Measurements from ENCODE around the gene PHF20. TPM values are rescaled to one million over a fixed set of nuclear protein-coding genes. Genes with fewer than 3 reads are reported as not detected.

Gene PHF20
- polyA plus RNA-seq, 1 donor, result 23.6 TPM

DNA sequence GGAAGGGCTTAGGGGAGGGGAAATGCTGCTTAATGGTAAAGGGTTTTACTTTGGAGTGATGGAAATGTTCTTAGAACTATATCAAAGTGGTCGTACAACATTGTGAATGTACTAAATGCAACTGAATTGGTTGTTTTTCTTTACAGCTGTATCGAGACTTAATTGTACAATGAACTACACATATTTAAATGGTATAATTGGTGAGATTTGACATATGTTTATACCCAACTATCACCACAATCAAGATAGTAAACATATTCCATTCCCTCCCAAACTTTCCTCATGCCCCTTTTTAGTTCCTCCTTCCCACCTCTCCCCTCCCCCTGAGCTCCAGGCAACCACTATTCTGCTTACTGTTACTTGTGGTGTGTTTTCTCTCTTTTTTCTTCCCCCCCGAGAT lies 138.4 kb downstream of the PHF20 start:
- Histone ChIP-seq H3K4me1 (ENCODE audit: control insufficient read depth, insufficient read depth, low read length) (no peaks in the 10 kb centered on the region), H3K27ac (ENCODE audit: low read length) (no peak overlapping the region), H3K36me3 (ENCODE audit: control insufficient read depth, insufficient read depth, low read length) (peaks cover 37% of the 10 kb centered on the region), H3K4me3 (ENCODE audit: low read length) (no peak overlapping the region), H3K9me3 (ENCODE audit: control insufficient read depth, low read depth, low read length) (no peaks in the 10 kb centered on the region), H3K27me3 (ENCODE audit: control insufficient read depth, insufficient read depth, low read length) (no peaks in the 10 kb centered on the region)
- 100% methylated on average over 2 of the region's 3 CpGs for WGBS (ENCODE audit: insufficient coverage, low lambda C conversion rate)
- DNase-seq, result no peak

DNA sequence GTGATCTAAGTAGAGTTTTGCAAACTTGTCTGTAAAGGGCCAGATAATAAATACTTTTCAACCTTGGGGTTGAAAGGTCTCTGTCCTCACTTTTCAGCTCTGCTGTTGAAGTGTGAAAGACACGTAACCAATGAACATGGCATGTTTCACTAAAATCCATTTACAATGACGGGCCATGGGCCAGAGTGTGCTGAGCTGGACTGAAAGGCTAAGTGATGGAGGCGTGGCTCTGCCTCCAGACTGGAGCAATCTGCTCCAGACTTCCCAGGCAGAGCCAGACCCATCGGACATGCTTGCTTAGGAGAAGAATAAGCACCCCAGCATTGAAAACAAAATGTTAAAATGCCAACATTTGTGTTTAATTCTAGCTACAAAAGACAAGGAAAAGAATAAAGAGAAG lies 141.1 kb downstream of the PHF20 start:
- no CpG with 5 or more reads among the region's 4 CpGs for WGBS (ENCODE audit: insufficient coverage, low lambda C conversion rate)
- no peak overlapping the region for H3K4me3 ChIP-seq (ENCODE audit: low read length)
- no peaks in the 10 kb centered on the region for H3K4me1 ChIP-seq (ENCODE audit: control insufficient read depth, insufficient read depth, low read length)
- no peaks in the 10 kb centered on the region for H3K9me3 ChIP-seq (ENCODE audit: control insufficient read depth, low read depth, low read length)
- DNase-seq, result no peak
- H3K27me3 ChIP-seq (ENCODE audit: control insufficient read depth, insufficient read depth, low read length), result no peaks in the 10 kb centered on the region
- H3K36me3 ChIP-seq (ENCODE audit: control insufficient read depth, insufficient read depth, low read length), result peaks cover 41% of the 10 kb centered on the region
- H3K27ac ChIP-seq (ENCODE audit: low read length), result no peak overlapping the region

DNA sequence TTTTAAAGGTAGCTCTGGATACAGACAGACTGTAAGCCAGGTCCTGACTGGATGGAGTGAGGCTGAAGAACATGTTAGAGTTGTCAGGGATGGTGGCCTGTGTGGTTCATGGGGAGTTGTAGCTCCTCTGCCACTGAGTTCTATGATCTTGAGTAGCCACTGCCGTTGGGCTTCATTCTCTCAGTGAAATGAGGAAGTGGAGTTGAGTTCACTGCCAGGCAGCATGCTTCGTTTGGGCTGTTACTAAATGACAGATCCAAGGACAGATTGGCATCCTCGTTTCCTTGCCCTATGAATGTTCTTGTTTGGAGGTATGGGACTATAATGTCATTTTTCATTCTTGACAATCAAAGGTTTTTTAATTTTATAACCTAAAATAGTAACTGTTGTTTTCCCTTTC lies 145.3 kb downstream of the PHF20 start:
- no peak for DNase-seq
- no peak overlapping the region for H3K27ac ChIP-seq (ENCODE audit: low read length)
- no peak overlapping the region for H3K4me3 ChIP-seq (ENCODE audit: low read length)
- no peaks in the 10 kb centered on the region for H3K9me3 ChIP-seq (ENCODE audit: control insufficient read depth, low read depth, low read length)
- no peaks in the 10 kb centered on the region for H3K27me3 ChIP-seq (ENCODE audit: control insufficient read depth, insufficient read depth, low read length)
- no CpG with 5 or more reads among the region's 3 CpGs for WGBS (ENCODE audit: insufficient coverage, low lambda C conversion rate)
- no peaks in the 10 kb centered on the region for H3K4me1 ChIP-seq (ENCODE audit: control insufficient read depth, insufficient read depth, low read length)
- H3K36me3 ChIP-seq (ENCODE audit: control insufficient read depth, insufficient read depth, low read length), result peaks cover 62% of the 10 kb centered on the region

DNA sequence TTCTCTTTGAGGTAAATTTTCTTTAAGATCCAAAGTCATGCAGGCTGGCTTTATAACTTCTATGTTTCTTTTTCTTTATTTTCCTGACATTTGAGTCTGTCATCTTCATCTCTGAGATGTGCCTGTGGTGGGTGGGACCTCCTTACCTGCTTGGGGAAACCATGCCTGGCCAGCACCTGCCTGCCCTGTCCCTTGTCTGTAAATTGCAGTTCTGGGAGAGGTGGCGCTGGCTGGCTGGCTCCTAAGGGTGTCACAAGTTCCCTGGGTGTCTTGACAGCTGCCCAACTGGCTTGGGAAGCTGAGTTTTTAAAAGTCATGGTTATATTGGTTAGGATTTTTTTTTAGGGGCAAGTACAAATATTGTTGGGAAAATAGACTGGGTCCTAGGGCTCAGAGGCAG lies 146.2 kb downstream of the PHF20 start:
- H3K36me3 ChIP-seq (ENCODE audit: control insufficient read depth, insufficient read depth, low read length), result peaks cover 62% of the 10 kb centered on the region
- H3K27me3 ChIP-seq (ENCODE audit: control insufficient read depth, insufficient read depth, low read length), result no peaks in the 10 kb centered on the region
- H3K9me3 ChIP-seq (ENCODE audit: control insufficient read depth, low read depth, low read length), result no peaks in the 10 kb centered on the region
- H3K4me3 ChIP-seq (ENCODE audit: low read length), result no peak overlapping the region
- no peak overlapping the region for H3K27ac ChIP-seq (ENCODE audit: low read length)
- no CpG with 5 or more reads among the region's 1 CpG for WGBS (ENCODE audit: insufficient coverage, low lambda C conversion rate)
- DNase-seq, result no peak
- H3K4me1 ChIP-seq (ENCODE audit: control insufficient read depth, insufficient read depth, low read length), result no peaks in the 10 kb centered on the region

DNA sequence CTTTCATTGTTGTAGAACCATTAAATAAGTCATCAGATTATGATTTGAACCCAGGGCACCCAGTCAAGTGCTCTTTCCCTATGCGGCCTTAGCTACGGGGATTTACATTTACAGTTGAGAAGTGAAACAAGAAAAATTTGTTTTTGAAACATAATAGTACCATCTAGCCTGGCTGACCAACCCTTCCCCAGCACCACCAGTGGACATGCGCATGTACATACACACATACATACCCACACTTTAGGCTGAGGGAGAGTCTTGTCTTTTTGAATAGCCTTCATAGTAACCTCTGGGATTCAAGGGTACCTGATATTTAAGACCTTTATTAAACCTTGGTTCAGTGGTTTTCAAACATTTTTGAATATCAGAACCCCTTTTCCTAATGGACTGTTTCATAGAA lies 148.7 kb downstream of the PHF20 start:
- Histone ChIP-seq H3K36me3 (ENCODE audit: control insufficient read depth, insufficient read depth, low read length) (peaks cover 52% of the 10 kb centered on the region), H3K27ac (ENCODE audit: low read length) (no peak overlapping the region), H3K27me3 (ENCODE audit: control insufficient read depth, insufficient read depth, low read length) (no peaks in the 10 kb centered on the region), H3K4me1 (ENCODE audit: control insufficient read depth, insufficient read depth, low read length) (no peaks in the 10 kb centered on the region), H3K9me3 (ENCODE audit: control insufficient read depth, low read depth, low read length) (no peaks in the 10 kb centered on the region), H3K4me3 (ENCODE audit: low read length) (no peak overlapping the region)
- no peak for DNase-seq
- WGBS (ENCODE audit: insufficient coverage, low lambda C conversion rate), result no CpG with 5 or more reads among the region's 3 CpGs

DNA sequence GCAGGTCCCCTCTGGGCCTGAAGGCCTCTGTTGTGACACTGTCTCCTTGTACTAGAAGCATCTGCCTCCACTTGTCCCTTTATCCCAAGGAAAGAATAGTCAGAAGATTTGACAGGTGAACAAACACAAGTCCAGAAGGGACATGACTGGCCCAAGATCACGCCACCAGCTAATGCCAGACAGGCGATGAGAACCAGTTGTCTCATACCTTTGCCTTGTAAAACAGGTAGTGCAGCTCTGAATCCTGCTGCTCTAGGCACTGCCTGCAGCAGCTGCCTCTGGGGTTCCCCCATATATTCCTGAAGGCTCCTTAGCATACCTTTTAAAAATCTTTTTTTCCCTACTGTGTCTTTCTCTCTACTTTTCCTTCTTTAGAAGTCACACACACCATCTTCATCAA lies 157.5 kb downstream of the PHF20 start:
- peaks cover 51% of the 10 kb centered on the region for H3K36me3 ChIP-seq (ENCODE audit: control insufficient read depth, insufficient read depth, low read length)
- DNase-seq, result no peak
- H3K27me3 ChIP-seq (ENCODE audit: control insufficient read depth, insufficient read depth, low read length), result no peaks in the 10 kb centered on the region
- no peak overlapping the region for H3K4me3 ChIP-seq (ENCODE audit: low read length)
- no CpG with 5 or more reads among the region's 2 CpGs for WGBS (ENCODE audit: insufficient coverage, low lambda C conversion rate)
- H3K4me1 ChIP-seq (ENCODE audit: control insufficient read depth, insufficient read depth, low read length), result no peaks in the 10 kb centered on the region
- no peaks in the 10 kb centered on the region for H3K9me3 ChIP-seq (ENCODE audit: control insufficient read depth, low read depth, low read length)
- H3K27ac ChIP-seq (ENCODE audit: low read length), result no peak overlapping the region

DNA sequence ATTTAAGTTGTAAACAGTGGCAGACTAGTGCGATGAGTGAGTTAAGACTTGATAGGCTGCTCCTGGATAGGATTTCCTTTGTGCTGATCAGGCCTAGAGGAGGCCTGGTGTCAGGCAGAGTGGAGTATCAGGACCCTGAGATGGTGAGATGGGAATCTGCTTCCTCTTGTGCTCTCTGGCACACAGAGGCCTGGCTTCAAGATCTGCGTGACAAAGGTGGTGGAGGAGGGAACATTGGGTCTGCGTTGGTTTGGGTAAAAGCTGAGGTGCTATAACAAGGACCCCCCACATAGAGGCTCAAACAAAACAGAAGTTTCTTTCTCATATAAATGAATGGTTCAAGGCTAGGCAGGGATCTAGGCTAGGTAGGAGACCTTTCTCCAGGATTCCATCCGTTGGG lies 162.2 kb downstream of the PHF20 start:
- Histone ChIP-seq H3K4me3 (ENCODE audit: low read length) (no peak overlapping the region), H3K9me3 (ENCODE audit: control insufficient read depth, low read depth, low read length) (no peaks in the 10 kb centered on the region), H3K27ac (ENCODE audit: low read length) (no peak overlapping the region), H3K4me1 (ENCODE audit: control insufficient read depth, insufficient read depth, low read length) (no peaks in the 10 kb centered on the region), H3K27me3 (ENCODE audit: control insufficient read depth, insufficient read depth, low read length) (no peaks in the 10 kb centered on the region), H3K36me3 (ENCODE audit: control insufficient read depth, insufficient read depth, low read length) (peaks cover 48% of the 10 kb centered on the region)
- no CpG with 5 or more reads among the region's 4 CpGs for WGBS (ENCODE audit: insufficient coverage, low lambda C conversion rate)
- no peak for DNase-seq

DNA sequence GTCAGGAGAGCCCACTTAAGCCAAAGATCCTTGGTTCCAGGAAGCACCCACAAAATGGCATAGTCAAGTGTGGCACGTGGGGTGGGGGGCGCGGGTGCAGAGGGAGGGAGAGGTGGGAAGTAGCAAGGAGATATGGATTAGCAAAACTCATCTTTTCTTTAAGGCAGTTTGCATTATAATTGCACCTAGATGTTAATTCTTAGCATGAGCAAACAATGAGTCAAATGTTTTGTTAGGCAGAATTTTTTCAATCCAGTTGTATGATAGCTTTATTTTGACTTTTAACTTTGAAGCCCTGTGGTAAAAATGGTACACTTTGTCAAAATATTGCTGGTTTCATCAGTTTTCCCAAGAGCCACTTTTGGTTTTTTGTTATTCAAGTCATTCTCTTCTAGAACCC lies 167.4 kb downstream of the PHF20 start:
- H3K36me3 ChIP-seq (ENCODE audit: control insufficient read depth, insufficient read depth, low read length), result peaks cover 48% of the 10 kb centered on the region
- H3K27me3 ChIP-seq (ENCODE audit: control insufficient read depth, insufficient read depth, low read length), result no peaks in the 10 kb centered on the region
- no peaks in the 10 kb centered on the region for H3K4me1 ChIP-seq (ENCODE audit: control insufficient read depth, insufficient read depth, low read length)
- no peak overlapping the region for H3K27ac ChIP-seq (ENCODE audit: low read length)
- WGBS (ENCODE audit: insufficient coverage, low lambda C conversion rate), result no CpG with 5 or more reads among the region's 3 CpGs
- no peaks in the 10 kb centered on the region for H3K9me3 ChIP-seq (ENCODE audit: control insufficient read depth, low read depth, low read length)
- H3K4me3 ChIP-seq (ENCODE audit: low read length), result no peak overlapping the region
- no peak for DNase-seq

DNA sequence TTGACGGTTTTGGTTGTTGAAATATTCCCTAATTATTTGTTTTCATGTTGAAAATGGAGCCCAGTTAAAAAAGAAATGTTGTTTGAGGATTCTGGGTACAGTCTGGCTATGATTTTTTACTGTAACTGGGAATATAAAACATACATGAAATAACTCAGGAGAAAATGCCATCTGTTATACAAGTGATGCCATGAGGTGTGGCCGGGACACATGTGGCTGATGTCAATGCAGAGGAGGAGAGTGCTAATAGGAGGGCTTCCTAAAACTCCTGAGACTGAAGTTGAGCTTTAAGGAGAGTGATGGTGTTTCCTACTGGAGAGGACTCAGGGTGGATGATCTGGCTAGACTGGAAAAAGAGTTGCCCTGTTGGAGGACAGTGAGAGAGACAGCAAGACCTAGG lies 169.8 kb downstream of the PHF20 start:
- no CpG with 5 or more reads among the region's 2 CpGs for WGBS (ENCODE audit: insufficient coverage, low lambda C conversion rate)
- H3K4me3 ChIP-seq (ENCODE audit: low read length), result no peak overlapping the region
- H3K36me3 ChIP-seq (ENCODE audit: control insufficient read depth, insufficient read depth, low read length), result peaks cover 47% of the 10 kb centered on the region
- H3K4me1 ChIP-seq (ENCODE audit: control insufficient read depth, insufficient read depth, low read length), result no peaks in the 10 kb centered on the region
- no peak for DNase-seq
- no peaks in the 10 kb centered on the region for H3K9me3 ChIP-seq (ENCODE audit: control insufficient read depth, low read depth, low read length)
- H3K27me3 ChIP-seq (ENCODE audit: control insufficient read depth, insufficient read depth, low read length), result no peaks in the 10 kb centered on the region
- H3K27ac ChIP-seq (ENCODE audit: low read length), result no peak overlapping the region

DNA sequence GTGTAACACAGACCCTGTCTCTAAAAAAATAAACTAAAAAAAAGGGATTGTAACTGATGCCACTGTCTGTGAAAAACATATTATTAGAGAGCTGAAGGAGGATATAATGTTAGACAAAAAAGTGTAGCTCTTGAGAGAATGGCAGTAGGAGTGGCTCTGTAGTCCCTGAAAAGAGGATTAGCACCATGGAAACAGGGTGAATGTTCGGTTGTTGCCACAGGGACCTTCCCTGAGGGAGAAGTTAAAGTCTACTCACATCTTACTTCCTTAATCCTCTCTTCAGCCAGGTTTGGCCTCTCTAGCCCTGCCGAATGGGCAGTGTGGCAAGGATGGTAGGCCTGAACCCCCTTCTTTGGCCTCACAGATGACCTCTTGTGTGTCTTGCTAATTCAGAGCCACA lies 170.4 kb downstream of the PHF20 start:
- Histone ChIP-seq H3K36me3 (ENCODE audit: control insufficient read depth, insufficient read depth, low read length) (peaks cover 47% of the 10 kb centered on the region), H3K27me3 (ENCODE audit: control insufficient read depth, insufficient read depth, low read length) (no peaks in the 10 kb centered on the region), H3K4me3 (ENCODE audit: low read length) (no peak overlapping the region), H3K9me3 (ENCODE audit: control insufficient read depth, low read depth, low read length) (no peaks in the 10 kb centered on the region), H3K4me1 (ENCODE audit: control insufficient read depth, insufficient read depth, low read length) (no peaks in the 10 kb centered on the region), H3K27ac (ENCODE audit: low read length) (no peak overlapping the region)
- no peak for DNase-seq
- no CpG with 5 or more reads among the region's 2 CpGs for whole genome bisulfite sequencing (ENCODE audit: insufficient coverage, low lambda C conversion rate)

DNA sequence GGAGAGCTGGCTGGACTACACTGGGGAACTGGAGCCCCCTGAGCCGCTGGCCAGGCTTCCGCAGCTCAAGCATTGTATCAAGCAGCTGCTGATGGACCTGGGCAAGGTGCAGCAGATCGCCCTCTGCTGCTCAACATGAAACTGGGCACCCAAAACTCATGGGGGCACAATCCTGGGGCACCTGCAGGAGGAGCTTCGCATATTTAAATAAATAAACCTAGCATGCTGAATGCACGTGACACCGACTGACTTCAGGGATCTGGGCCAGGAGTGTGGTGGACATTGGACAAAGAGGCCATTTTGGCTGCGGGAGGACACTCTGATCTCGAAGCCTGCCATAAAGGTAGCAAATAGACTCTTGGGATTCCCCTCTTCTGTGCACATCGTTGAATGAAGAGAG lies 175.7 kb downstream of the PHF20 start:
- no peak overlapping the region for H3K27ac ChIP-seq (ENCODE audit: low read length)
- no peaks in the 10 kb centered on the region for H3K27me3 ChIP-seq (ENCODE audit: control insufficient read depth, insufficient read depth, low read length)
- H3K9me3 ChIP-seq (ENCODE audit: control insufficient read depth, low read depth, low read length), result no peaks in the 10 kb centered on the region
- peaks cover 24% of the 10 kb centered on the region for H3K36me3 ChIP-seq (ENCODE audit: control insufficient read depth, insufficient read depth, low read length)
- DNase-seq, result no peak
- no CpG with 5 or more reads among the region's 9 CpGs for WGBS (ENCODE audit: insufficient coverage, low lambda C conversion rate)
- peaks cover 8% of the 10 kb centered on the region for H3K4me1 ChIP-seq (ENCODE audit: control insufficient read depth, insufficient read depth, low read length)
- no peak overlapping the region for H3K4me3 ChIP-seq (ENCODE audit: low read length)
